HEK293 (cell line): ENCODE measurements around the gene BYSL.

Source experiments
- CTCF ChIP-seq: fragments of 450-650 bp; formaldehyde crosslinking; IDR thresholded peaks from 2 replicates; pipeline ENCODE4 v1.5.1; 2016; ENCODE audit warnings: missing biosample characterization, missing genetic modification characterization
- REPIN1 ChIP-seq: fragments of 450-650 bp; formaldehyde crosslinking; IDR thresholded peaks from 2 replicates; pipeline ENCODE4 v1.5.1; 2017; ENCODE audit warnings: missing biosample characterization, missing genetic modification characterization, low read depth
- SP2 ChIP-seq: fragments of 450-650 bp; formaldehyde crosslinking; IDR thresholded peaks from 2 replicates; pipeline ENCODE4 v1.5.1; 2016; ENCODE audit warnings: missing biosample characterization, missing genetic modification characterization
- ZBTB1 ChIP-seq: fragments of 450-650 bp; formaldehyde crosslinking; IDR thresholded peaks from 2 replicates; pipeline ENCODE4 v1.5.1; 2016; ENCODE audit warnings: missing biosample characterization, missing genetic modification characterization
- ZFP41 ChIP-seq: fragments of 450-650 bp; formaldehyde crosslinking; IDR thresholded peaks from 2 replicates; pipeline ENCODE4 v1.5.1; 2016; ENCODE audit warnings: missing biosample characterization, missing genetic modification characterization, borderline replicate concordance
- ZFP69B ChIP-seq: fragments of 450-650 bp; formaldehyde crosslinking; IDR thresholded peaks from 2 replicates; pipeline ENCODE4 v1.5.1; 2016; ENCODE audit warnings: missing biosample characterization, missing genetic modification characterization
- ZNF175 ChIP-seq: fragments of 450-650 bp; formaldehyde crosslinking; IDR thresholded peaks from 2 replicates; pipeline ENCODE4 v1.5.1; 2016; ENCODE audit warnings: missing biosample characterization, missing genetic modification characterization
- ZNF24 ChIP-seq: fragments of 450-650 bp; formaldehyde crosslinking; IDR thresholded peaks from 2 replicates; pipeline ENCODE4 v1.5.1; 2016; ENCODE audit warnings: missing biosample characterization, missing genetic modification characterization
- ZNF311 ChIP-seq: fragments of 450-650 bp; formaldehyde crosslinking; IDR thresholded peaks from 2 replicates; pipeline ENCODE4 v1.5.1; 2017; ENCODE audit warnings: missing biosample characterization, missing genetic modification characterization, borderline replicate concordance
- ZNF514 ChIP-seq: fragments of 450-650 bp; formaldehyde crosslinking; IDR thresholded peaks from 2 replicates; pipeline ENCODE4 v1.5.1; 2016; ENCODE audit warnings: missing biosample characterization, missing genetic modification characterization
- ZNF645 ChIP-seq: fragments of 450-650 bp; formaldehyde crosslinking; IDR thresholded peaks from 2 replicates; pipeline ENCODE4; 2016; ENCODE audit warnings: missing biosample characterization, missing genetic modification characterization
- TF ChIP-seq, protein P1 (sequence below): fragments of 450-650 bp; formaldehyde crosslinking; IDR thresholded peaks from 2 replicates; pipeline ENCODE4 v1.5.1; 2016; ENCODE audit warnings: missing biosample characterization, missing genetic modification characterization

DNA sequence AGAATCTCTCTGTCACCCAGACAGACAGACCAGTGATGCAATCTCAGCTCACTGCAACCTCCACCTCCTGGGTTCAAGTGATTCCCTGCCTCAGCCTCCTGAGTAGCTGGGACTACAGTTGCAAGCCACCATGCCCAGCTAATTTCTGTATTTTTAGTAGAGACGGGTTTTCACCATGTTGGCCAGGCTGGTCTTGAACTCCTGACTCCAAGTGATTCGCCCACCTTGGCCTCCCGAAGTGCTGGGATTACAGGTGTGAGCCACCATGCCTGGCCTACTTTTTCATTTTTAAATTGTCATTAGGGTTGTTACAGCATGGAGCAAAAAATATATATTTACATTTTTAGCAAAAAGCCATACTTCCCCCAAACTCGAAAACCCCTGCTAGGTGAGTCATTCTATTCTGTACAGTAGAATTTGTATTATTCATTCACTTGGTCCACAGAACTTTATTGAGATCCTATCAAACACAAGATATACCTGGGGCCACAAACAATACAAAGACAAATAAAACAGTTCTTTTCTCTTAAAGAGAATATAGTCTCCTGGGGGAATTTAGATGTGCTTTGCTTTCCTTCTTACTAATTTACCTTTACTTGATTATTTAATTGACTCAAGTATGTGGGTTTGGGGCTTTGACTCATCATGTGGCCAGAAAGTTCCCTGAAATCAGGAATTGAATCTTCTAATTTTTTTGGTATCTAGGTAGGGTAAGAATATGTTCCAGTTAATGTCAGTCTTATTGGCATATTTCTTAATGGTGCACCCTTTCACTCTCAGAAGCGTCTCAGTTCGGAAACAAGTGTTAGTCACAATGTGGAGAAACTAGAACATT lies 36.9 kb downstream of the BYSL start:
- no peak for TF ChIP-seq REPIN1 (tag by site-specific recombination)
- no peak for TF ChIP-seq SP2 (tag by site-specific recombination)
- no peak for TF ChIP-seq ZNF645 (tag by site-specific recombination)
- no peak for TF ChIP-seq CTCF (tag by site-specific recombination)
- TF ChIP-seq, protein P1, sequence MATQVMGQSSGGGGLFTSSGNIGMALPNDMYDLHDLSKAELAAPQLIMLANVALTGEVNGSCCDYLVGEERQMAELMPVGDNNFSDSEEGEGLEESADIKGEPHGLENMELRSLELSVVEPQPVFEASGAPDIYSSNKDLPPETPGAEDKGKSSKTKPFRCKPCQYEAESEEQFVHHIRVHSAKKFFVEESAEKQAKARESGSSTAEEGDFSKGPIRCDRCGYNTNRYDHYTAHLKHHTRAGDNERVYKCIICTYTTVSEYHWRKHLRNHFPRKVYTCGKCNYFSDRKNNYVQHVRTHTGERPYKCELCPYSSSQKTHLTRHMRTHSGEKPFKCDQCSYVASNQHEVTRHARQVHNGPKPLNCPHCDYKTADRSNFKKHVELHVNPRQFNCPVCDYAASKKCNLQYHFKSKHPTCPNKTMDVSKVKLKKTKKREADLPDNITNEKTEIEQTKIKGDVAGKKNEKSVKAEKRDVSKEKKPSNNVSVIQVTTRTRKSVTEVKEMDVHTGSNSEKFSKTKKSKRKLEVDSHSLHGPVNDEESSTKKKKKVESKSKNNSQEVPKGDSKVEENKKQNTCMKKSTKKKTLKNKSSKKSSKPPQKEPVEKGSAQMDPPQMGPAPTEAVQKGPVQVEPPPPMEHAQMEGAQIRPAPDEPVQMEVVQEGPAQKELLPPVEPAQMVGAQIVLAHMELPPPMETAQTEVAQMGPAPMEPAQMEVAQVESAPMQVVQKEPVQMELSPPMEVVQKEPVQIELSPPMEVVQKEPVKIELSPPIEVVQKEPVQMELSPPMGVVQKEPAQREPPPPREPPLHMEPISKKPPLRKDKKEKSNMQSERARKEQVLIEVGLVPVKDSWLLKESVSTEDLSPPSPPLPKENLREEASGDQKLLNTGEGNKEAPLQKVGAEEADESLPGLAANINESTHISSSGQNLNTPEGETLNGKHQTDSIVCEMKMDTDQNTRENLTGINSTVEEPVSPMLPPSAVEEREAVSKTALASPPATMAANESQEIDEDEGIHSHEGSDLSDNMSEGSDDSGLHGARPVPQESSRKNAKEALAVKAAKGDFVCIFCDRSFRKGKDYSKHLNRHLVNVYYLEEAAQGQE, result no peak
- no peak for TF ChIP-seq ZBTB1 (tag by site-specific recombination)
- no peak for TF ChIP-seq ZNF175
- no peak for TF ChIP-seq ZNF311 (tag by site-specific recombination)
- no peak for TF ChIP-seq ZFP41 (tag by site-specific recombination)
- no peak for TF ChIP-seq ZNF514 (tag by site-specific recombination)
- no peak for TF ChIP-seq ZNF24 (tag by site-specific recombination)
- TF ChIP-seq ZFP69B, result no peak
